PC-3 (cell line): Measurements from ENCODE around the gene FMO3. TPM values are rescaled to one million over a fixed set of nuclear protein-coding genes. Genes with fewer than 3 reads are reported as not detected.

Experiments used
- ATAC-seq: fragments of 200-7000 bp; cut with Tn5 transposase; 2 replicates; pipeline ENCODE4 v1.9.1; 2020; ENCODE audit warnings: mild to moderate bottlenecking, moderate library complexity
- Bru-seq: library from RNA; stranded (reverse); fragments of 400-500 nt; gene quantifications from one replicate; lab custom pipeline; 2021; lab: Mats Ljungman, UMichigan
- BruChase-seq, 2 experiments: library from RNA; stranded (reverse); fragments of 400-500 nt; gene quantifications; one replicate each; lab custom pipeline; 2021; lab: Mats Ljungman, UMichigan
- BruUV-seq: library from RNA; stranded (reverse); fragments of 400-500 nt; replicated peaks from 2 replicates; lab custom pipeline; 2021; lab: Mats Ljungman, UMichigan
- CTCF ChIA-PET: fragments of 300-600 bp; sonication (Branson Sonifier 250); formaldehyde crosslinking; loops from one replicate; lab custom pipeline; 2022; ENCODE audit warnings: antibody characterized with exemption; lab: Charles Lee
- POLR2A ChIA-PET: fragments of 300-600 bp; sonication (Branson Sonifier 250); formaldehyde crosslinking; loops from one replicate; lab custom pipeline; 2022; ENCODE audit warnings: antibody characterized with exemption; ENCODE audit not compliant: unreplicated experiment; lab: Charles Lee
- DNase-seq: peaks from one replicate; pipeline ENCODE4 v3.0.0-alpha.2; 2015
- H2AFZ ChIP-seq: fragments of 300-600 bp; sonication (generic); 2 replicates; pipeline ENCODE4 v1.6.0; 2016; ENCODE audit warnings: antibody characterized with exemption, low read length
- H3F3A ChIP-seq: fragments of 300-600 bp; sonication (generic); one replicate; pipeline ENCODE4 v1.6.0; 2017; ENCODE audit warnings: antibody characterized with exemption, low read length, control low read depth, mild to moderate bottlenecking; ENCODE audit not compliant: unreplicated experiment
- H3K27ac ChIP-seq: fragments of 300-600 bp; sonication (generic); 2 replicates; pipeline ENCODE4 v1.5.1; 2016; ENCODE audit warnings: mild to moderate bottlenecking, low read length
- H3K27me3 ChIP-seq: fragments of 300-600 bp; sonication (generic); 2 replicates; pipeline ENCODE4 v1.6.1; 2016; ENCODE audit warnings: low read length, mixed read lengths
- H3K36me3 ChIP-seq: fragments of 300-600 bp; sonication (generic); 2 replicates; pipeline ENCODE4 v1.6.1; 2016; ENCODE audit warnings: low read depth, mixed run types, low read length, mixed read lengths
- H3K4me1 ChIP-seq: fragments of 300-600 bp; sonication (generic); 2 replicates; pipeline ENCODE4 v1.5.1; 2016; ENCODE audit warnings: low read length; ENCODE audit not compliant: insufficient read depth
- H3K4me2 ChIP-seq: fragments of 300-600 bp; sonication (generic); 2 replicates; pipeline ENCODE4 v1.6.0; 2016; ENCODE audit warnings: low read length
- H3K4me3 ChIP-seq: fragments of 300-600 bp; sonication (generic); 2 replicates; pipeline ENCODE4 v1.5.1; 2016; ENCODE audit warnings: mild to moderate bottlenecking, low read length, mixed read lengths
- H3K79me2 ChIP-seq: fragments of 300-600 bp; sonication (generic); 2 replicates; pipeline ENCODE4 v1.6.1; 2017; ENCODE audit warnings: low read length, mixed read lengths
- H3K9ac ChIP-seq: fragments of 300-600 bp; sonication (generic); 2 replicates; pipeline ENCODE4 v1.6.0; 2016; ENCODE audit warnings: mild to moderate bottlenecking, low read length
- H3K9me2 ChIP-seq: fragments of 300-600 bp; sonication (generic); replicated peaks from 2 replicates; pipeline ENCODE4 v1.6.1; 2016; ENCODE audit warnings: mixed run types, low read length, mixed read lengths
- H3K9me3 ChIP-seq: fragments of 300-600 bp; sonication (generic); 2 replicates; pipeline ENCODE4 v1.6.1; 2016; ENCODE audit warnings: low read length, mixed read lengths
- H4K20me1 ChIP-seq: fragments of 300-600 bp; sonication (generic); 2 replicates; pipeline ENCODE4 v1.6.1; 2016; ENCODE audit warnings: low read length, mixed read lengths
- CTCF ChIP-seq: fragments of 300-600 bp; sonication (generic); conservative IDR thresholded peaks from 2 replicates; pipeline ENCODE4 v1.5.1; 2017; ENCODE audit warnings: antibody characterized with exemption, low read depth, mild to moderate bottlenecking, low read length
- EZH2 ChIP-seq: fragments of 300-600 bp; sonication (generic); IDR thresholded peaks from one replicate; pipeline ENCODE4 v1.6.1; 2017; ENCODE audit warnings: antibody characterized with exemption, mild to moderate bottlenecking, low read length; ENCODE audit not compliant: unreplicated experiment
- EZH2phosphoT487 ChIP-seq: fragments of 300-600 bp; sonication (generic); IDR thresholded peaks from 2 replicates; pipeline ENCODE4 v1.6.1; 2018; ENCODE audit warnings: mild to moderate bottlenecking, antibody characterized with exemption, low read length, borderline replicate concordance
- intact Hi-C: fragments of 100-400 bp; cut with micrococcal nuclease; formaldehyde crosslinking; loops from 2 replicates; pipeline ENCODE4 v1.9.0; 2023
- long read RNA-seq: library from polyadenylated mRNA; unstranded; transcript quantifications from one replicate; pipeline ENCODE4 v2.0.0, GENCODE V29; 2021; ENCODE audit not compliant: unreplicated experiment
- total RNA-seq: library from RNA; depleted of rRNA; stranded (reverse); fragments of >200 nt; gene quantifications from 2 replicates; pipeline ENCODE4 v1.2.3, GENCODE V29; 2014; rRNA removed

FMO3 gene
- total RNA-seq (not detected in 2 replicates), Bru-seq, nascent RNA (percentile 3 among the genes with signal in this experiment), BruChase-seq, experiment 1, labeled RNA remaining after a 6-hour chase (percentile 2 among the genes with signal in this experiment), BruChase-seq, experiment 2, labeled RNA remaining after a 2-hour chase (not detected)
- long read RNA-seq = 0 reads

GRCh38 chr1:171090604-171091003 is at the start of gene FMO3:
Gene FMO3 (plus strand): TSS chr1:171090905. CDS start chr1:171092659, 1,754 bp downstream.
- CTCF ChIA-PET = no interaction called here
- H3K27ac ChIP-seq = no peak within 1 kb of the TSS
- no peak for DNase-seq
- H3K9ac ChIP-seq = no peak within 1 kb of the TSS
- no peaks in the 10 kb centered on the region for H3K4me1 ChIP-seq
- H3K27me3 ChIP-seq = peaks cover 55% of the 10 kb centered on the region
- no peak within 1 kb of the TSS for H3K4me3 ChIP-seq
- intact Hi-C loops = no loop called here
- H3K9me3 ChIP-seq = no peaks in the 10 kb centered on the region
- no peaks in the 10 kb centered on the region for H3K79me2 ChIP-seq
- no peak within 1 kb of the TSS for H3K4me2 ChIP-seq
- H2AFZ ChIP-seq = no peak within 1 kb of the TSS
- no peaks in the 10 kb centered on the region for H3K36me3 ChIP-seq
- TF ChIP-seq CTCF = no peak
- no peak for TF ChIP-seq EZH2
- no peak for TF ChIP-seq EZH2phosphoT487
- no peak for ATAC-seq
- H4K20me1 ChIP-seq = no peaks in the 10 kb centered on the region
- BruUV-seq = no TSS peak
- POLR2A ChIA-PET = interaction anchor here (0.7 kb wide), 1 partner anchor 71 kb away, joined by 3 read pairs; no protein-coding TSS in a partner anchor
- H3F3A ChIP-seq = no peaks in the 10 kb centered on the region
- no peaks in the 10 kb centered on the region for H3K9me2 ChIP-seq

GRCh38 chr1:171048014-171048413 is 42.7 kb upstream of the FMO3 start:
- Histone ChIP-seq H2AFZ (no peak overlapping the region), H3K9ac (no peak overlapping the region), H3K4me1 (no peaks in the 10 kb centered on the region), H3K79me2 (no peaks in the 10 kb centered on the region), H3K4me2 (no peak overlapping the region), H3K9me3 (peaks cover 9% of the 10 kb centered on the region; the same call in 1 of the 2 replicates), H3K9me2 (no peaks in the 10 kb centered on the region), H3K27me3 (peaks cover 4% of the 10 kb centered on the region; the same call in 1 of the 2 replicates), H3K4me3 (no peak overlapping the region), H3K27ac (no peak overlapping the region), H3F3A (no peaks in the 10 kb centered on the region), H3K36me3 (no peaks in the 10 kb centered on the region), H4K20me1 (no peaks in the 10 kb centered on the region)
- no peak for DNase-seq
- ChIA-PET POLR2A (no interaction called here), CTCF (no interaction called here)
- no TSS peak for BruUV-seq
- TF ChIP-seq CTCF (no peak), EZH2 (no peak), EZH2phosphoT487 (no peak)
- intact Hi-C loops = no loop called here
- no peak for ATAC-seq

- ChIA-PET CTCF (no interaction called here), POLR2A (no interaction called here)
- Histone ChIP-seq H3K9me3 (no peaks in the 10 kb centered on the region; the same call in 1 of the 2 replicates), H3F3A (no peaks in the 10 kb centered on the region), H3K27me3 (peaks cover 7% of the 10 kb centered on the region; the same call in 1 of the 2 replicates), H4K20me1 (no peaks in the 10 kb centered on the region), H3K79me2 (no peaks in the 10 kb centered on the region), H3K4me2 (no peak overlapping the region), H3K9me2 (no peaks in the 10 kb centered on the region), H3K4me3 (no peak overlapping the region), H3K4me1 (no peaks in the 10 kb centered on the region), H3K9ac (no peak overlapping the region), H2AFZ (no peak overlapping the region), H3K27ac (no peak overlapping the region), H3K36me3 (no peaks in the 10 kb centered on the region)
- DNase-seq (no peak), ATAC-seq (no peak)
- intact Hi-C loops = no loop called here
- BruUV-seq = no TSS peak
- TF ChIP-seq EZH2phosphoT487 (no peak), CTCF (no peak), EZH2 (no peak)
Measured at GRCh38 chr1:171052977-171053376, 37.7 kb upstream of the FMO3 start.
